OCI-M2 (cell line): ENCODE data around the gene SBNO2.

ENCODE experiments used
- DNase-seq: peaks from one replicate; lab custom pipeline; 2025; ENCODE audit not compliant: unreplicated experiment; lab: John Stamatoyannopoulos, UW

Gene SBNO2

DNA sequence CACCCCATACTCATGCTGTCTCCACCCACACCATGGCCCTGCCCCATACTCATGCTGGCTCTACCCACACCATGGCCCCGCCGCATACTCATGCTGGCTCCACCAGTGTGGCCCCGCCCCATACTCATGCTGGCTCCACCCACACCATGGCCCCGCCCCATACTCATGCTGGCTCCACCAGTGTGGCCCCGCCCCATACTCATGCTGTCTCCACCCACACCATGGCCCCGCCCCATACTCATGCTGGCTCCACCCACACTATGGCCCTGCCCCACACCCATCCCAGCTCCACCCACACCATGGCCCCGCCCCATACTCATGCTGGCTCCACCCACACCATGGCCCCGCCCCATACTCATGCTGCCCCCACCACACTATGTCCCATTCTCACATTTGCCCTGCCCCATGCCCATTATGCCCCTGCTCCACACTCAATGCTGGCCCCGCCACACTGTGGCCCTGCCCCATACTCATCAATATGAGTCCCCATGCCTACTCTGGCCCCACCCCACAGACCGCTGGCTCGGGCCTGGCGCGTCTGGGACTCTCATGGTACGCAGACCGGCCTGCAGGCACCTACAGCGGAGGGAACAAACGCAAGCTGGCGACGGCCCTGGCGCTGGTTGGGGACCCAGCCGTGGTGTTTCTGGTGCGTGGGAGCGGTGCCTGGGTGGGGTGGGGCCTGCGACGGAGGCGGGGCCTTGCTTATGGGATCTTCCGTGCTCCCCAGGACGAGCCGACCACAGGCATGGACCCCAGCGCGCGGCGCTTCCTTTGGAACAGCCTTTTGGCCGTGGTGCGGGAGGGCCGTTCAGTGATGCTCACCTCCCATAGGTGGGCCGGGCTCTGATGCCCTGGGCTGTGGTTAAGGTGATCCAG, 110.8 kb downstream of the SBNO2 start:
- no peak for DNase-seq

GRCh38 chr19:1062387-1063029, 111.6 kb downstream of the SBNO2 start:
- no peak for DNase-seq

DNA sequence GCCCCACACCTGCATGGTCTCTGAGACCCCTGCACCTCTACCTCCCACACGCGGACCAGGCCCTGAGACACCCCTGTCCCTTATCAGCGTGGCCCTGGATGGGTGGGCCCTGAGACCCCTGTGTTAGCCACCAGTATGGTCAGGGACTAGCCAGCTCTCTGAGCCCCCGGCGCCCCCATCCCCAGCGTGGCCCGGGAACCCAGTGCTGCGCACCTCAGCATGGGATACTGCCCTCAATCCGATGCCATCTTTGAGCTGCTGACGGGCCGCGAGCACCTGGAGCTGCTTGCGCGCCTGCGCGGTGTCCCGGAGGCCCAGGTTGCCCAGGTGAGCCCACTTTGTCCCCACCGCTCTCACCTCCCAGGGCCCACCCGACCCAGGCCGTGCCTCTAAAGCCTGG, 112.1 kb downstream of the SBNO2 start:
- no peak for DNase-seq

GRCh38 chr19:1060689-1061088, 113.4 kb downstream of the SBNO2 start:
- no peak for DNase-seq

- no peak for DNase-seq
Measured at GRCh38 chr19:1058112-1058511, 116.0 kb downstream of the SBNO2 start.
